ENCODE measurements around the gene DNASE2. TPM values are rescaled to one million over a fixed set of nuclear protein-coding genes. Genes with fewer than 3 reads are reported as not detected.
"Not testable (repeated sequence)": the region's sequence is repeated elsewhere in the genome, so short reads cannot be mapped to it uniquely, and the experiment has no call there.

The DNASE2 gene
- polyA plus RNA-seq, 1 donor (not counting 4 experiments of a cell fraction or from before 2014, with no cell fraction given) = 23.5 TPM

- no peak overlapping the region for H3K4me3 ChIP-seq (ENCODE audit: control insufficient read depth in 2 of 3, extremely low read depth in 1 of 3, insufficient read depth in 2 of 3, low read depth in 1 of 3, low read length in 3 of 3)
- no peaks in the 10 kb centered on the region for H3K9me3 ChIP-seq (ENCODE audit: control insufficient read depth, low read depth, low read length)
- H3K4me1 ChIP-seq (ENCODE audit: control insufficient read depth, extremely low read depth, insufficient read depth, low read length) = peaks cover 4% of the 10 kb centered on the region
- H3K79me2 ChIP-seq (ENCODE audit: control insufficient read depth, insufficient read depth, low read length) = no peaks in the 10 kb centered on the region
- no peak for DNase-seq (ENCODE audit: low read depth, low spot score)
- H3K27ac ChIP-seq (ENCODE audit: control insufficient read depth, insufficient read depth, low read length) = no peak overlapping the region
- H3K4me2 ChIP-seq (ENCODE audit: control insufficient read depth, extremely low read depth, insufficient read depth, low read depth, low read length) = no peak overlapping the region
- no peaks in the 10 kb centered on the region for H3K9me1 ChIP-seq (ENCODE audit: control insufficient read depth, extremely low read depth, insufficient read depth, low read length)
- H2AFZ ChIP-seq (ENCODE audit: control insufficient read depth, low read length) = no peak overlapping the region
- dilution Hi-C loops (cut with MboI; ENCODE audit: extremely low pct_ligation_motif_present, low sequenced_read_pairs) = no loop called here
- no peak overlapping the region for H3K9ac ChIP-seq (ENCODE audit: control insufficient read depth, extremely low read depth, insufficient read depth, low read length)
- FAIRE-seq = no peak
- no peaks in the 10 kb centered on the region for H4K20me1 ChIP-seq (ENCODE audit: control insufficient read depth, extremely low read depth, insufficient read depth, low read length)
- H3K36me3 ChIP-seq (ENCODE audit: control insufficient read depth in 2 of 2, extremely low read depth in 1 of 2, insufficient read depth in 2 of 2, low read length in 2 of 2) = peaks cover 18 to 23% of the 10 kb centered on the region in 2 experiments
- TF ChIP-seq, protein P1, sequence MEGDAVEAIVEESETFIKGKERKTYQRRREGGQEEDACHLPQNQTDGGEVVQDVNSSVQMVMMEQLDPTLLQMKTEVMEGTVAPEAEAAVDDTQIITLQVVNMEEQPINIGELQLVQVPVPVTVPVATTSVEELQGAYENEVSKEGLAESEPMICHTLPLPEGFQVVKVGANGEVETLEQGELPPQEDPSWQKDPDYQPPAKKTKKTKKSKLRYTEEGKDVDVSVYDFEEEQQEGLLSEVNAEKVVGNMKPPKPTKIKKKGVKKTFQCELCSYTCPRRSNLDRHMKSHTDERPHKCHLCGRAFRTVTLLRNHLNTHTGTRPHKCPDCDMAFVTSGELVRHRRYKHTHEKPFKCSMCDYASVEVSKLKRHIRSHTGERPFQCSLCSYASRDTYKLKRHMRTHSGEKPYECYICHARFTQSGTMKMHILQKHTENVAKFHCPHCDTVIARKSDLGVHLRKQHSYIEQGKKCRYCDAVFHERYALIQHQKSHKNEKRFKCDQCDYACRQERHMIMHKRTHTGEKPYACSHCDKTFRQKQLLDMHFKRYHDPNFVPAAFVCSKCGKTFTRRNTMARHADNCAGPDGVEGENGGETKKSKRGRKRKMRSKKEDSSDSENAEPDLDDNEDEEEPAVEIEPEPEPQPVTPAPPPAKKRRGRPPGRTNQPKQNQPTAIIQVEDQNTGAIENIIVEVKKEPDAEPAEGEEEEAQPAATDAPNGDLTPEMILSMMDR (optimal IDR thresholded peaks at IDR 0.05 in 1 of 3, IDR thresholded peaks at IDR 0.05 in 1 of 3, conservative IDR thresholded peaks at IDR 0.05 in 1 of 3; ENCODE audit: extremely low read depth in 1 of 3, insufficient read depth in 2 of 3, low read length in 3 of 3) = no peak
- no peak for TF ChIP-seq EZH2 (IDR thresholded peaks at IDR 0.05; ENCODE audit: low read length)
- no peaks in the 10 kb centered on the region for H3K27me3 ChIP-seq (ENCODE audit: control insufficient read depth, extremely low read depth, insufficient read depth, low read length)
Measured at GRCh38 chr19:12921047-12921446, 39.8 kb upstream of the DNASE2 start.

DNA sequence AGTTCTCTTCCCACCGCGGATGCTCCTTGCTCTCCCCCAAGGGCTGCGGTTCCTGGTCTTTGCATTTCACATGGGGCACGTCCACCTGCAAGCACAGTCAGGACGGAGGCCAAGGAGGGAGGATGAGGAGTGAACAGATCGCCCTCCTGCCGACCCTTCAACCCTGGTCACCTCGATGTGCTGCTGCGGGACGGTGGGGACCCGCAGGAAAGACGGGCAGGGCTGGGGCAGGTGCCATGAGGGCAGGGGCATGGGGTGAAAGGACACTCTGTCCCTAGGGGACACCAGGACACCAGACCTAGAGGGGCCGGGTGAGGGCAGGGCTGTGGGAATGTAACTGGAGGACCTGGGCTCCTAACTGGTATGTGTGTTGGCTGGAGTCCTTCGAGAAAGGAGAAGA is 37.0 kb upstream of the DNASE2 start:
- H3K4me3 ChIP-seq (ENCODE audit: control insufficient read depth in 2 of 3, extremely low read depth in 1 of 3, insufficient read depth in 2 of 3, low read depth in 1 of 3, low read length in 3 of 3) = no peak overlapping the region
- no peak for TF ChIP-seq EZH2 (IDR thresholded peaks at IDR 0.05; ENCODE audit: low read length)
- TF ChIP-seq, protein P1 (optimal IDR thresholded peaks at IDR 0.05 in 1 of 3, IDR thresholded peaks at IDR 0.05 in 1 of 3, conservative IDR thresholded peaks at IDR 0.05 in 1 of 3; ENCODE audit: extremely low read depth in 1 of 3, insufficient read depth in 2 of 3, low read length in 3 of 3) = no peak
- no peak overlapping the region for H2AFZ ChIP-seq (ENCODE audit: control insufficient read depth, low read length)
- FAIRE-seq (no peak), DNase-seq (ENCODE audit: low read depth, low spot score) (no peak)
- H3K27ac ChIP-seq (ENCODE audit: control insufficient read depth, insufficient read depth, low read length) = no peak overlapping the region
- no peaks in the 10 kb centered on the region for H3K79me2 ChIP-seq (ENCODE audit: control insufficient read depth, insufficient read depth, low read length)
- H3K36me3 ChIP-seq (ENCODE audit: control insufficient read depth in 2 of 2, extremely low read depth in 1 of 2, insufficient read depth in 2 of 2, low read length in 2 of 2) = peaks cover 7 to 9% of the 10 kb centered on the region in 2 experiments
- H4K20me1 ChIP-seq (ENCODE audit: control insufficient read depth, extremely low read depth, insufficient read depth, low read length) = no peaks in the 10 kb centered on the region
- dilution Hi-C loops (cut with MboI; ENCODE audit: extremely low pct_ligation_motif_present, low sequenced_read_pairs) = no loop called here
- no peaks in the 10 kb centered on the region for H3K27me3 ChIP-seq (ENCODE audit: control insufficient read depth, extremely low read depth, insufficient read depth, low read length)
- no peaks in the 10 kb centered on the region for H3K9me1 ChIP-seq (ENCODE audit: control insufficient read depth, extremely low read depth, insufficient read depth, low read length)
- H3K4me1 ChIP-seq (ENCODE audit: control insufficient read depth, extremely low read depth, insufficient read depth, low read length) = peaks cover 6% of the 10 kb centered on the region
- H3K9ac ChIP-seq (ENCODE audit: control insufficient read depth, extremely low read depth, insufficient read depth, low read length) = no peak overlapping the region
- H3K9me3 ChIP-seq (ENCODE audit: control insufficient read depth, low read depth, low read length) = no peaks in the 10 kb centered on the region
- no peak overlapping the region for H3K4me2 ChIP-seq (ENCODE audit: control insufficient read depth, extremely low read depth, insufficient read depth, low read depth, low read length)

DNA sequence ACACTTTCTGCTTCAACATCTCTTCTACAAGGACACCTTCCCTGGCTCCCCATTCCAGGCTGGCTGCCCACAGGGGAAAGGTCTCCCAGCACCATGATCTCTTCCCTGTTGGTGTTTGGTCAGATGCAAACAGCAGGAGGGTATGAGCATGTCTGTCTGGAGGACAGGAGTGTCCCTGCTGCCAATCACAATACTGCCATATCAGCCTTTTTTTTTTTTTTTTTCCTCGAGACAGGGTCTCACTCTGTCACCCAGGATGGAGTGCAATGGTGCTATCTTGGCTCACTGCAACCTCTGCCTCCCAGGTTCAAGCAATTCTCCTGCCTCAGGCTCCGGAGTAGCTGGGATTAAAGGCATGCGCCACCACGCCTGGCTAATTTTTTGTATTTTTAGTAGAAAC is 34.6 kb upstream of the DNASE2 start:
- H3K9me1 ChIP-seq (ENCODE audit: control insufficient read depth, extremely low read depth, insufficient read depth, low read length); H3K9ac ChIP-seq (ENCODE audit: control insufficient read depth, extremely low read depth, insufficient read depth, low read length); H3K4me3 ChIP-seq (ENCODE audit: control insufficient read depth in 2 of 3, extremely low read depth in 1 of 3, insufficient read depth in 2 of 3, low read depth in 1 of 3, low read length in 3 of 3); H3K36me3 ChIP-seq (ENCODE audit: control insufficient read depth in 2 of 2, extremely low read depth in 1 of 2, insufficient read depth in 2 of 2, low read length in 2 of 2); H4K20me1 ChIP-seq (ENCODE audit: control insufficient read depth, extremely low read depth, insufficient read depth, low read length); H3K9me3 ChIP-seq (ENCODE audit: control insufficient read depth, low read depth, low read length); H3K4me2 ChIP-seq (ENCODE audit: control insufficient read depth, extremely low read depth, insufficient read depth, low read depth, low read length); dilution Hi-C loops (cut with MboI; ENCODE audit: extremely low pct_ligation_motif_present, low sequenced_read_pairs); H3K27ac ChIP-seq (ENCODE audit: control insufficient read depth, insufficient read depth, low read length); H3K79me2 ChIP-seq (ENCODE audit: control insufficient read depth, insufficient read depth, low read length); DNase-seq (ENCODE audit: low read depth, low spot score); H3K27me3 ChIP-seq (ENCODE audit: control insufficient read depth, extremely low read depth, insufficient read depth, low read length); FAIRE-seq; H2AFZ ChIP-seq (ENCODE audit: control insufficient read depth, low read length): not testable (repeated sequence)
- peaks cover 12% of the 10 kb centered on the region for H3K4me1 ChIP-seq (ENCODE audit: control insufficient read depth, extremely low read depth, insufficient read depth, low read length)
